Ishikawa (cell line): Measurements from ENCODE around the gene ATP10A.

Experiments
- CEBPB ChIP-seq: IDR thresholded peaks from 2 replicates; pipeline ENCODE4 v1.6.1; 2012
- CREB1 ChIP-seq: IDR thresholded peaks from 2 replicates; pipeline ENCODE4 v1.6.1; 2012; ENCODE audit warnings: low read depth
- EGR1 ChIP-seq: IDR thresholded peaks from 2 replicates; pipeline ENCODE4 v1.6.1; 2012
- EP300 ChIP-seq: IDR thresholded peaks from 2 replicates; pipeline ENCODE4 v1.6.1; 2012; ENCODE audit warnings: borderline replicate concordance
- FOXM1 ChIP-seq: IDR thresholded peaks from 2 replicates; pipeline ENCODE4 v1.6.1; 2012; ENCODE audit warnings: low read depth, borderline replicate concordance
- MAX ChIP-seq: IDR thresholded peaks from 2 replicates; pipeline ENCODE4 v1.6.1; 2012
- NFIC ChIP-seq: IDR thresholded peaks from 2 replicates; pipeline ENCODE4 v1.6.1; 2012
- RAD21 ChIP-seq: IDR thresholded peaks from 2 replicates; pipeline ENCODE4 v1.6.1; 2012; ENCODE audit warnings: low read depth
- REST ChIP-seq: IDR thresholded peaks from 2 replicates; pipeline ENCODE4 v1.6.1; 2012; ENCODE audit warnings: low read depth, mild to moderate bottlenecking
- TAF1 ChIP-seq: IDR thresholded peaks from 2 replicates; pipeline ENCODE4 v1.6.1; 2012; ENCODE audit warnings: low read depth, mild to moderate bottlenecking
- TCF12 ChIP-seq: IDR thresholded peaks from 2 replicates; pipeline ENCODE4 v1.6.1; 2012; ENCODE audit warnings: low read depth
- TEAD4 ChIP-seq: IDR thresholded peaks from 2 replicates; pipeline ENCODE4 v1.6.1; 2012
- USF1 ChIP-seq: IDR thresholded peaks from 2 replicates; pipeline ENCODE4 v1.6.1; 2012
- YY1 ChIP-seq: IDR thresholded peaks from 2 replicates; pipeline ENCODE4 v1.6.1; 2012; ENCODE audit warnings: low read depth
- ZBTB7A ChIP-seq: IDR thresholded peaks from 2 replicates; pipeline ENCODE4 v1.6.1; 2012; ENCODE audit warnings: low read depth

Gene ATP10A

GRCh38 chr15:25863111-25863967 is at the start of gene ATP10A:
Gene ATP10A (minus strand): TSS chr15:25863327. CDS start chr15:25863096, 231 bp downstream.
- TF ChIP-seq ZBTB7A: no peak
- no peak for TF ChIP-seq TCF12
- TF ChIP-seq MAX: no peak
- no peak for TF ChIP-seq EP300
- no peak for TF ChIP-seq EGR1
- TF ChIP-seq YY1: no peak
- no peak for TF ChIP-seq CREB1
- no peak for TF ChIP-seq TEAD4
- no peak for TF ChIP-seq NFIC
- TF ChIP-seq RAD21: no peak
- no peak for TF ChIP-seq TAF1

- TF ChIP-seq TCF12 (no peak), FOXM1 (no peak)
Observed at GRCh38 chr15:25912035-25912434, 48.9 kb upstream of the ATP10A start.

- TF ChIP-seq FOXM1 (no peak), TAF1 (no peak), YY1 (no peak), RAD21 (no peak), EP300 (no peak), MAX (no peak), EGR1 (no peak), TCF12 (no peak), USF1 (no peak), NFIC (no peak), CEBPB (no peak), TEAD4 (no peak), ZBTB7A (no peak), CREB1 (no peak), REST (no peak)
Observed at GRCh38 chr15:25910832-25911231, 47.7 kb upstream of the ATP10A start.

GRCh38 chr15:25909806-25910205 is 46.7 kb upstream of the ATP10A start:
- TF ChIP-seq TCF12 (no peak), TEAD4 (no peak), CEBPB (no peak), RAD21 (no peak)

- TF ChIP-seq ZBTB7A (no peak), EP300 (no peak), NFIC (no peak), TCF12 (no peak), MAX (no peak), REST (no peak), TAF1 (no peak), RAD21 (no peak), TEAD4 (no peak), USF1 (no peak), CEBPB (no peak), EGR1 (no peak), YY1 (no peak), CREB1 (no peak), FOXM1 (no peak)
Observed at GRCh38 chr15:25909325-25909724, 46.2 kb upstream of the ATP10A start.

- TF ChIP-seq EGR1 (no peak), FOXM1 (no peak), CREB1 (no peak), EP300 (no peak), USF1 (no peak), REST (no peak), TAF1 (no peak)
Observed at GRCh38 chr15:25905140-25905539, 42.0 kb upstream of the ATP10A start.
